ENCODE results near the gene RELCH.

Gene RELCH

DNA sequence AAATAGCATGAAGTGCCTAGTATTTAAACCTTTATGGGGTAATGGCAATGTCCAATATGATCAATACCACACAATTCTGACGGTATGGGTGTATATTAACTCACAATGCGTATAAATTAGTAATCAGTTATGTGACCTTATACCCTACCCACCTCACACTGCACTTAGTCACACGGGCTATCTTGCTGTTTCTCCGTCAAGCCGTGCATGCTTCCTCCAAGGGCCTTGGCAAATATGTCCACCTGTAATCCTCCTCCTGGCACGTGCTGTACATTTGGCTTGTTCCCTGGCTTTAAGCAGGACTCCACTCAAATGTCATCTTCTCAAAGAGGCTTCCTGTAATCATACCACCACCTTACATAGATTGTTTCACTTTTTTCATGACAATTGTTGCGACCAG, 150.3 kb downstream of the RELCH start:
- Histone ChIP-seq H3K4me3 (no peak overlapping the region), H3K9me3 (ENCODE audit: low read depth, low read length) (no peaks in the 10 kb centered on the region), H3K9ac (ENCODE audit: insufficient read length) (no peak overlapping the region), H3K27ac (no peak overlapping the region), H3K36me3 (ENCODE audit: insufficient read depth, low read length) (no peaks in the 10 kb centered on the region)
- no peak for TF ChIP-seq POLR2AphosphoS5 (IDR thresholded peaks at IDR 0.05; ENCODE audit: borderline replicate concordance, low read depth, low read length)
- TF ChIP-seq FOXP2 (optimal IDR thresholded peaks at IDR 0.05; ENCODE audit: control extremely low read depth, extremely low read length, insufficient read depth) = no peak
- TF ChIP-seq EZH2 (IDR thresholded peaks at IDR 0.05) = no peak
- DNase-seq (ENCODE audit: low read depth, low spot score) = no peak

DNA sequence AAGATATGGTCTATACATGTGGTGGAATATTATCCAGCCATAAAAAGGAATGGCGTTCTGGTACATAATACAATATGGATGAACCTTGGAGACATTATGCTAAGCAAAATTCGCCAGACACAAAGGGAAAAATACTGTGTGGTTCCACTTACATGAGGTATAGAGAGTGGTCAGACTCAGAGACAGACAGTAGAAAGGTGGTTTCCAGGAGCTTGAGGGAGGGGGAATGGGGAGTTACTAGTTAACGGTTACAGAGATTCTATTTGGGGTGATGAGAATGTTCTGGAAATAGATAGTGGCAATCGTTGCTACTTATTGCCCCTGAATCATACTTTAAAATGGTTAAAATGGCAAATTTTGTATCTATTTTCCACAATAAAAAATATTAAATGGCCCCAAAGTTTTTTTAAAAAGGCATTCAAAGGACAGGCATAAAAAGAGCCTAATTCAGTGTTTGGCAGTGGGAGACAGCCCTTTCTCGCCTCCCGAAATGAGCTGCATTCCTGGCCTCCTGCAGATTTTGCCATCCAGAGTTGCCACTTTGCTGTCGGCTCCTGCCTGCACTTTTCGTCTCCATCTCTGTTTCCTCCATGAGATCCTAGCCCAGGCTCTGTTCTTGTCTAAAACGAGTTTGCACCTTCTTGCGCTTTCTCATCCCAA, 151.5 kb downstream of the RELCH start:
- no peaks in the 10 kb centered on the region for H3K9me3 ChIP-seq (ENCODE audit: low read depth, low read length)
- no peak for DNase-seq (ENCODE audit: low read depth, low spot score)
- no peak overlapping the region for H3K27ac ChIP-seq
- TF ChIP-seq EZH2 (IDR thresholded peaks at IDR 0.05) (no peak), FOXP2 (optimal IDR thresholded peaks at IDR 0.05; ENCODE audit: control extremely low read depth, extremely low read length, insufficient read depth) (no peak), POLR2AphosphoS5 (IDR thresholded peaks at IDR 0.05; ENCODE audit: borderline replicate concordance, low read depth, low read length) (no peak)
- H3K36me3 ChIP-seq (ENCODE audit: insufficient read depth, low read length) = no peaks in the 10 kb centered on the region
- H3K9ac ChIP-seq (ENCODE audit: insufficient read length) = no peak overlapping the region
- no peak overlapping the region for H3K4me3 ChIP-seq

DNA sequence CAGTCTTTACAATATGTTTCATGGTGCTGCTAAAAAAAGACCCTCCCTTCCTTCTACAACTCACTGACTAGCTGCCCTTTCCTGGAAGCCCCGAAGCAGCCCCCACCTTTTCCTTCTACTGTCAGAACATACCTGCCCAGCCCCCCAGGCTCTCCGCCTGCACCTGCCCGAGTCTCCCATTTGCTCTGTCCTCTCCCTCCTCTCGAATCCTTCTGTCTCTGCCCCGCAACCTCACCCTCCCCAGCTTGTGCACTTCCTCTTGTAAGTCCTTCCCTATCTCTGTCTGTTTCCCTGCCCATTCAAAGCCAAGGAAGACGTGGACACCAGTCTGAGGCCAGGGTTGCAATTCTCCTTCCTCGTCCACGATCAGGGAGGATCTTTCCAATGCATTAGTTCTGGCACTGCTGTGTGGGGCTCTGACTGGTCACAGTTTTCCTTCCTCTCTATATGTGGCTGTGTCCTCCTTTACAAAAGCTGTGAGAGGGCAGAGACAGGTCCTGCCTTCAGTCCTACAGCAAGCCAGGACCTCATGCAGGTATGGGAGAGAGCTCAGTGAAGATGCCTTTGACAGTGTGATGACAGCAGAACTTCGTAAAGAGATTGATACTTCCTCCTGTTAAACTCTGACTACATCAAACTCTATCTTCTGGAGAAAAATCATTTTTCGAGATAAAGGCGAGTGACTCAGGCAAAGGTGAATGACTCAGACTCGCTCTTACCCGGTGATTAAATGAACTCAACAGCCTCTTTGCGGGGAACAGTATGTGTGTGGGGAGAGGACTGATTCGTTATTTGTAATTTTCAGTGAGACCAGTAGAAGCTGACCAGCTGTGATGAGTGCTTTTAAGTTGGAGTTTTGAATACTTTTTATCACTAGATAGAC, 152.3 kb downstream of the RELCH start:
- no peak for TF ChIP-seq EZH2 (IDR thresholded peaks at IDR 0.05)
- TF ChIP-seq FOXP2 (optimal IDR thresholded peaks at IDR 0.05; ENCODE audit: control extremely low read depth, extremely low read length, insufficient read depth) = no peak
- Histone ChIP-seq H3K4me3 (no peak overlapping the region), H3K27ac (no peak overlapping the region), H3K9me3 (ENCODE audit: low read depth, low read length) (no peaks in the 10 kb centered on the region), H3K36me3 (ENCODE audit: insufficient read depth, low read length) (no peaks in the 10 kb centered on the region), H3K9ac (ENCODE audit: insufficient read length) (no peak overlapping the region)
- DNase-seq (ENCODE audit: low read depth, low spot score) = no peak

- Histone ChIP-seq H3K27ac (no peak overlapping the region), H3K36me3 (ENCODE audit: insufficient read depth, low read length) (no peaks in the 10 kb centered on the region), H3K4me3 (no peak overlapping the region), H3K9ac (ENCODE audit: insufficient read length) (no peak overlapping the region), H3K9me3 (ENCODE audit: low read depth, low read length) (no peaks in the 10 kb centered on the region)
- no peak for DNase-seq (ENCODE audit: low read depth, low spot score)
- no peak for TF ChIP-seq POLR2AphosphoS5 (IDR thresholded peaks at IDR 0.05; ENCODE audit: borderline replicate concordance, low read depth, low read length)
- TF ChIP-seq FOXP2 (optimal IDR thresholded peaks at IDR 0.05; ENCODE audit: control extremely low read depth, extremely low read length, insufficient read depth) = no peak
- no peak for TF ChIP-seq EZH2 (IDR thresholded peaks at IDR 0.05)
Observed at GRCh38 chr18:62340996-62341395, 153.9 kb downstream of the RELCH start.

DNA sequence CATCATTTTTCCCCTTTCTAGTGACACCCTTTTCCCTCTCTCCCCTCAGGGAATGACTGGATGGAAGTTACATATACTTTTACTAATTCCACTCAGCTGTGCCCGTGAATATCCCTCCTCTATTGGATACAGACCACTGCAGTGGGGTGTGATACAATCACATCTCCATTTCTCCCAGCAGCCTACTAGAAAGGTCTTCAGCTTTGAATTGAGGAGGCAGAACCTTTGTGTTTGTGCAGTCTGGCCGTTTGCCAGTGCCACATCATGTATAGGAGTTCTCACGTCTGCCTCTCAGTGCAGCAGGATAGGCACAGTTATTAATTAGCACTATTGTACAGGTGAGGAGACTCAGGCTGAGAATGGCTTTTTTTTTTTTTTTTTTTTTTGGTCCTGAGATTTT, 154.4 kb downstream of the RELCH start:
- no peaks in the 10 kb centered on the region for H3K36me3 ChIP-seq (ENCODE audit: insufficient read depth, low read length)
- H3K27ac ChIP-seq = no peak overlapping the region
- TF ChIP-seq POLR2AphosphoS5 (IDR thresholded peaks at IDR 0.05; ENCODE audit: borderline replicate concordance, low read depth, low read length) = no peak
- TF ChIP-seq EZH2 (IDR thresholded peaks at IDR 0.05) = no peak
- TF ChIP-seq FOXP2 (optimal IDR thresholded peaks at IDR 0.05; ENCODE audit: control extremely low read depth, extremely low read length, insufficient read depth) = no peak
- DNase-seq (ENCODE audit: low read depth, low spot score) = no peak
- no peak overlapping the region for H3K9ac ChIP-seq (ENCODE audit: insufficient read length)
- H3K9me3 ChIP-seq (ENCODE audit: low read depth, low read length) = no peaks in the 10 kb centered on the region
- no peak overlapping the region for H3K4me3 ChIP-seq

DNA sequence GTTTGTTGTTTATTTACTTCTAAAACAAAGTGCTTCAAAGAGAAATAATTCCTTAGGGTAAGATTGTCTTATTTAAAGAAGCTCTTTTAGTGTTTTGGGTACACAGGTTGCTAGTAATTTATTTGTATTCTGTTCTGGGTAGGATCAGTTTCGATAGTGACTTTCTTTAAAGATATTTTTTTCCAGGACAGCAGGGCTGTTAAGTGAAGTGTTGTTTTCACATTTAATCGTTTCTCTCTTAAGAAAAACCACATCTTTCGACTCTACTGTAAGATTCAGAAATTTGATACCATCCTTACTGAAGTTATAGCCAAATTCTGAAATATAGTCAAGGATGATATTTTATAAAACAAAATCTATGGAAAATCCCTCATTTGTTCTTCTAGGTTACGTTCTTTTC, 155.8 kb downstream of the RELCH start:
- no peak for DNase-seq (ENCODE audit: low read depth, low spot score)
- Histone ChIP-seq H3K27ac (no peak overlapping the region), H3K36me3 (ENCODE audit: insufficient read depth, low read length) (no peaks in the 10 kb centered on the region), H3K4me3 (no peak overlapping the region), H3K9ac (ENCODE audit: insufficient read length) (no peak overlapping the region), H3K9me3 (ENCODE audit: low read depth, low read length) (no peaks in the 10 kb centered on the region)
- TF ChIP-seq FOXP2 (optimal IDR thresholded peaks at IDR 0.05; ENCODE audit: control extremely low read depth, extremely low read length, insufficient read depth) (no peak), EZH2 (IDR thresholded peaks at IDR 0.05) (no peak), POLR2AphosphoS5 (IDR thresholded peaks at IDR 0.05; ENCODE audit: borderline replicate concordance, low read depth, low read length) (no peak)

DNA sequence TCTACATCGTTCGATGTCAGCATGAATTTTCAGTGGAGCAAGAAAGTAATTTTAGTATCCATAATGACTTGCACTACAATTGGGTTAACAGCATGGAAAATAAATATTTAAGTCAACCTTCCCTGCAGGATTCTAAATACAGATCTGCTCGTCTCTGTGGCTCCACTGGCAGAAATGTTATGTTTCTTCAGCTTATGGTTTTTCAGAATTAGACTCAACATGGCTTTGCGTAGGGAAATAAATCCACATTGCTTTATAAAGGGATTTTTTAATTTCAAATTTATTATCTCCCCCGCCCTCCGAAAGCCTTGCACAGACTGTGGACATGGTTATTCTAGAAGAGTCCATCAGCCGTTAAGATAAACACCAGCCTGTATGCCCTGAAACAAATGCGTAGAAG, 156.3 kb downstream of the RELCH start:
- no peak overlapping the region for H3K4me3 ChIP-seq
- DNase-seq (ENCODE audit: low read depth, low spot score) = no peak
- H3K9ac ChIP-seq (ENCODE audit: insufficient read length) = no peak overlapping the region
- H3K36me3 ChIP-seq (ENCODE audit: insufficient read depth, low read length) = no peaks in the 10 kb centered on the region
- TF ChIP-seq FOXP2 (optimal IDR thresholded peaks at IDR 0.05; ENCODE audit: control extremely low read depth, extremely low read length, insufficient read depth) = no peak
- TF ChIP-seq EZH2 (IDR thresholded peaks at IDR 0.05) = no peak
- TF ChIP-seq POLR2AphosphoS5 (IDR thresholded peaks at IDR 0.05; ENCODE audit: borderline replicate concordance, low read depth, low read length) = no peak
- no peak overlapping the region for H3K27ac ChIP-seq
- no peaks in the 10 kb centered on the region for H3K9me3 ChIP-seq (ENCODE audit: low read depth, low read length)

GRCh38 chr18:62345909-62346308, 158.9 kb downstream of the RELCH start:
- no peak overlapping the region for H3K9ac ChIP-seq (ENCODE audit: insufficient read length)
- no peaks in the 10 kb centered on the region for H3K9me3 ChIP-seq (ENCODE audit: low read depth, low read length)
- no peak overlapping the region for H3K4me3 ChIP-seq
- no peak for TF ChIP-seq FOXP2 (optimal IDR thresholded peaks at IDR 0.05; ENCODE audit: control extremely low read depth, extremely low read length, insufficient read depth)
- TF ChIP-seq POLR2AphosphoS5 (IDR thresholded peaks at IDR 0.05; ENCODE audit: borderline replicate concordance, low read depth, low read length) = no peak
- TF ChIP-seq EZH2 (IDR thresholded peaks at IDR 0.05) = no peak
- DNase-seq (ENCODE audit: low read depth, low spot score) = no peak
- H3K27ac ChIP-seq = no peak overlapping the region
- H3K36me3 ChIP-seq (ENCODE audit: insufficient read depth, low read length) = no peaks in the 10 kb centered on the region

All from SK-N-MC (cell line).